ENCODE data around the gene CDH4. TPM values are rescaled to one million over a fixed set of nuclear protein-coding genes. Genes with fewer than 3 reads are reported as not detected.

The CDH4 gene
- total and polyA plus RNA-seq, 2 of the 13 experiments (the other 11 are each of a cell fraction or from before 2014, with no cell fraction given), result not detected

GRCh38 chr20:61583356-61583755, 331.3 kb downstream of the CDH4 start:
- no peaks in the 10 kb centered on the region for H3K36me3 ChIP-seq (replicated peaks in 1 of 2; ENCODE audit: control insufficient read depth in 1 of 2, insufficient read depth in 2 of 2, low read length in 2 of 2)
- no peaks in the 10 kb centered on the region for H4K20me1 ChIP-seq (ENCODE audit: insufficient read depth, low read length)
- BruUV-seq (replicated peaks), result no TSS peak
- no peak overlapping the region for H3K27ac ChIP-seq (ENCODE audit: extremely low read length, insufficient read depth, low read length)
- peaks cover 18% of the 10 kb centered on the region for H3K4me1 ChIP-seq (ENCODE audit: insufficient read depth, low read length)
- ChIA-PET CTCF (ENCODE audit: low intra/inter-chr PET ratio, low total read pairs) (no interaction called here), POLR2A (no interaction called here)
- H3K4me2 ChIP-seq (ENCODE audit: low read depth, low read length), result no peak overlapping the region
- DNase-seq (ENCODE audit: low spot score) (no peak), ATAC-seq (no peak), FAIRE-seq (no peak)
- in situ Hi-C loops (cut with HindIII; ENCODE audit: extremely low pct_ligation_motif_present, low pct_unique_long_range_greater_than_20kb) (no loop called here), intact Hi-C loops (cut with micrococcal nuclease; ENCODE audit: unreplicated experiment) (no loop called here)
- no peaks in the 10 kb centered on the region for H3K79me2 ChIP-seq (ENCODE audit: insufficient read depth, low read length)
- no peak overlapping the region for H3K4me3 ChIP-seq (replicated peaks in 1 of 3; ENCODE audit: insufficient read depth in 1 of 3, low read depth in 2 of 3, low read length in 3 of 3)
- H3K9ac ChIP-seq (ENCODE audit: insufficient read depth, low read depth, low read length), result no peak overlapping the region
- H3K9me3 ChIP-seq (ENCODE audit: low read length), result no peaks in the 10 kb centered on the region
- TF ChIP-seq NFYB (CRISPR knock-in tag; IDR thresholded peaks at IDR 0.05) (no peak), ZNF331 (CRISPR knock-in tag; IDR thresholded peaks at IDR 0.05) (no peak), KDM4B (CRISPR knock-in tag; IDR thresholded peaks at IDR 0.05) (no peak), SYNCRIP (IDR thresholded peaks at IDR 0.05; ENCODE audit: insufficient read depth, low read depth, low read length) (no peak), DBP (CRISPR knock-in tag; IDR thresholded peaks at IDR 0.05; ENCODE audit: not compliant biosample characterization) (no peak), ZNF800 (CRISPR knock-in tag; IDR thresholded peaks at IDR 0.05) (no peak), ZMAT3 (CRISPR knock-in tag; conservative IDR thresholded peaks at IDR 0.05) (no peak), CCAR2 (optimal IDR thresholded peaks at IDR 0.05; ENCODE audit: low read depth, low read length) (no peak), ATRX (CRISPR knock-in tag; IDR thresholded peaks at IDR 0.05; ENCODE audit: borderline replicate concordance) (no peak), ZNF790 (CRISPR knock-in tag; IDR thresholded peaks at IDR 0.05; ENCODE audit: borderline replicate concordance) (no peak), FOXP1 (IDR thresholded peaks at IDR 0.05) (no peak), FOXP1 (CRISPR knock-in tag; IDR thresholded peaks at IDR 0.05) (no peak), SNAI1 (CRISPR knock-in tag; IDR thresholded peaks at IDR 0.05; ENCODE audit: borderline replicate concordance) (no peak), ZNF232 (CRISPR knock-in tag; IDR thresholded peaks at IDR 0.05; ENCODE audit: borderline replicate concordance) (no peak), DR1 (CRISPR knock-in tag; IDR thresholded peaks at IDR 0.05) (no peak), CREB3 (CRISPR knock-in tag; IDR thresholded peaks at IDR 0.05) (no peak), ZNF564 (CRISPR knock-in tag; IDR thresholded peaks at IDR 0.05) (no peak), HNRNPK (IDR thresholded peaks at IDR 0.05; ENCODE audit: low read depth, low read length, poor library complexity, severe bottlenecking) (no peak)
- TF ChIP-seq, protein P1, sequence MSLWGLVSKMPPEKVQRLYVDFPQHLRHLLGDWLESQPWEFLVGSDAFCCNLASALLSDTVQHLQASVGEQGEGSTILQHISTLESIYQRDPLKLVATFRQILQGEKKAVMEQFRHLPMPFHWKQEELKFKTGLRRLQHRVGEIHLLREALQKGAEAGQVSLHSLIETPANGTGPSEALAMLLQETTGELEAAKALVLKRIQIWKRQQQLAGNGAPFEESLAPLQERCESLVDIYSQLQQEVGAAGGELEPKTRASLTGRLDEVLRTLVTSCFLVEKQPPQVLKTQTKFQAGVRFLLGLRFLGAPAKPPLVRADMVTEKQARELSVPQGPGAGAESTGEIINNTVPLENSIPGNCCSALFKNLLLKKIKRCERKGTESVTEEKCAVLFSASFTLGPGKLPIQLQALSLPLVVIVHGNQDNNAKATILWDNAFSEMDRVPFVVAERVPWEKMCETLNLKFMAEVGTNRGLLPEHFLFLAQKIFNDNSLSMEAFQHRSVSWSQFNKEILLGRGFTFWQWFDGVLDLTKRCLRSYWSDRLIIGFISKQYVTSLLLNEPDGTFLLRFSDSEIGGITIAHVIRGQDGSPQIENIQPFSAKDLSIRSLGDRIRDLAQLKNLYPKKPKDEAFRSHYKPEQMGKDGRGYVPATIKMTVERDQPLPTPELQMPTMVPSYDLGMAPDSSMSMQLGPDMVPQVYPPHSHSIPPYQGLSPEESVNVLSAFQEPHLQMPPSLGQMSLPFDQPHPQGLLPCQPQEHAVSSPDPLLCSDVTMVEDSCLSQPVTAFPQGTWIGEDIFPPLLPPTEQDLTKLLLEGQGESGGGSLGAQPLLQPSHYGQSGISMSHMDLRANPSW (CRISPR knock-in tag; IDR thresholded peaks at IDR 0.05; ENCODE audit: borderline replicate concordance), result no peak
- H3K27me3 ChIP-seq (ENCODE audit: control insufficient read depth in 1 of 2, insufficient read depth in 2 of 2, low read length in 2 of 2), result peaks cover 7 to 33% of the 10 kb centered on the region in 2 experiments; a peak in 3 of 5 replicates
- WGBS (ENCODE audit: low lambda C conversion rate), result 6% methylated on average over 9 of the region's 9 CpGs
- no peak overlapping the region for H2AFZ ChIP-seq (ENCODE audit: low read length)

Measured in HepG2 (cell line).